HG02759 (cell line): ENCODE measurements around the gene USP15.

Experiments
- ATAC-seq: cut with Tn5 transposase; IDR thresholded peaks from one replicate; pipeline ENCODE4 v1.9.1; 2021; ENCODE audit warnings: mild to moderate bottlenecking, moderate library complexity; ENCODE audit not compliant: unreplicated experiment

The USP15 gene

GRCh38 chr12:62259993-62260732 is at the start of gene USP15:
Gene USP15 (plus strand): TSS chr12:62260404. CDS start chr12:62260415, 11 bp downstream.
- peak; percentile 85 for ATAC-seq

- ATAC-seq, result peak; percentile 74
Observed at GRCh38 chr12:62210422-62210821, 49.8 kb upstream of the USP15 start.

- ATAC-seq, result no peak
Observed at GRCh38 chr12:62211510-62211909, 48.7 kb upstream of the USP15 start.

- no peak for ATAC-seq
Observed at GRCh38 chr12:62214846-62215245, 45.4 kb upstream of the USP15 start.

DNA sequence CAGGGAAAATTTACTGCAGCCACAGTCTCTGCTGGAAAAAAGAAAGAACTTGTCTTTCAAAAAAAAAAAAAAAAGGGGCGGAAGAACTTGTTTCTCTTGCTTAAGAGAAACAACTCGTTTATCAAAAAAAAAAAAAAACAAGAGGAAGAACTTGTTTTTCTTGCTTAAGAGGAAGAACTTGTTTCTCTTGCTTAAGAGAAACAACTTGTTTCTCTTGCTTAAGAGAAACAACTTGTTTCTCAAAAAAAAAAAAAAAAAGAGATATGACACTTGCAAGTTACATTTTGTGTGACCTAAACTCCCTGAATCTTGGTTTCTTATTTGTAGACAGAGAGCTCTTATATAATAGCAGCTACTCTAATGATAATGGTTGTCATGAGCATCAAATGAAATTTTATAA is 44.7 kb upstream of the USP15 start:
- no peak for ATAC-seq

DNA sequence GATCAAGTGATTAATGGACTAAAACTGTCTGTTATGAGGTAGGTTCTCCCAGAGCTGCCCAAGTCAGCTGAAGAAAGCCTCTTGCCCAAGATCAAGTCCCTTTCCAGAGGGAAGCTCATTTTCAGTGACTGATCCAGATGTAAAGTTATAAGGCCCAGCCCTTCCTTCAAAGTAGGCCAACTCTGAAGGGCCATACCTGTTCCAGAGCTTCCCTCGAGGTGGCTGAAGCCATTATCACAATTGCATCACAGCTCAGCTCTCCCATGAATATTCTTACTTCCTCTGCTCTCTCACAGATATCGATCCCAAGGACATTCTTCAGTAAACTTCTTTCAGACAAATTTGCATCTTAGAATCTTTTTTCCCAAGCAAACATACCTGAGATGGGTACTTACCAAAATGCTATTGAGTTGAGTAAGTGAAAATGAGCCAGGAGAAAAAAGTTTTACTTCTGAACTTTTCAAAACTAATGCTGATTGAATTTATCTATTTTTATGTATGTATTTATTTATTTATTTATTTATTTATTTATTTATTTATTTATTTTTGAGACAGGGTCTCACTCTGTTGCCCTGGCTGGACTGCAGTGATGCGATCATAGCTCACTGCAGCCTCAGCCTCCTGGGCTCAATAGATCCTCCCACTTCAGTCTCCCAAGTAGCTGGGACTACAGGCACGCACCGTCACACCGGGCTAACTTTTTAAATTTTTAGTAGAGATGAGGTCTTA is 42.6 kb upstream of the USP15 start:
- no peak for ATAC-seq

DNA sequence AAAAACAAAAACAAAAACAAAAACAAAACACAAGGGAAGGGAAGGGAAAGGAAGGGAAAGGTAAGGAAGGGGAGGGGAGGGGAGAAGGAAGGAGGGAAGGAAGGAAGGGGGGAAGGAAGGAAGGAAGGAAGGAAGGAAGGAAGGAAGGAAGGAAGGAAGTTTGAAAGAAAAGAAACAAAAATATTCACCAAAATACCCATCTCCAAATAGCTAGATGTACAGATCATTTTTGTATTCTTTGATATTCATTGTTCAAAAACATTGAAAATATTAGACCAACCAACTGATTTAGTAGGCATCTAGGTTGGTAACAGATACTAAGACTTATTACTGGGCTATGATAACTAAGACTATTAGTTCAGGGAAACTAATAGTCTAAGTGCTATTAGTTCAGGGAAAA is 39.1 kb upstream of the USP15 start:
- ATAC-seq, result no peak

- ATAC-seq, result no peak
Observed at GRCh38 chr12:62224601-62225000, 35.6 kb upstream of the USP15 start.

- ATAC-seq, result no peak
Observed at GRCh38 chr12:62227091-62227490, 33.1 kb upstream of the USP15 start.

GRCh38 chr12:62230652-62231051 is 29.6 kb upstream of the USP15 start:
- ATAC-seq, result no peak

- no peak for ATAC-seq
Observed at GRCh38 chr12:62232143-62232729, 28.0 kb upstream of the USP15 start.

GRCh38 chr12:62233805-62234204 is 26.4 kb upstream of the USP15 start:
- ATAC-seq, result no peak

GRCh38 chr12:62239571-62239970 is 20.6 kb upstream of the USP15 start:
- ATAC-seq, result no peak

DNA sequence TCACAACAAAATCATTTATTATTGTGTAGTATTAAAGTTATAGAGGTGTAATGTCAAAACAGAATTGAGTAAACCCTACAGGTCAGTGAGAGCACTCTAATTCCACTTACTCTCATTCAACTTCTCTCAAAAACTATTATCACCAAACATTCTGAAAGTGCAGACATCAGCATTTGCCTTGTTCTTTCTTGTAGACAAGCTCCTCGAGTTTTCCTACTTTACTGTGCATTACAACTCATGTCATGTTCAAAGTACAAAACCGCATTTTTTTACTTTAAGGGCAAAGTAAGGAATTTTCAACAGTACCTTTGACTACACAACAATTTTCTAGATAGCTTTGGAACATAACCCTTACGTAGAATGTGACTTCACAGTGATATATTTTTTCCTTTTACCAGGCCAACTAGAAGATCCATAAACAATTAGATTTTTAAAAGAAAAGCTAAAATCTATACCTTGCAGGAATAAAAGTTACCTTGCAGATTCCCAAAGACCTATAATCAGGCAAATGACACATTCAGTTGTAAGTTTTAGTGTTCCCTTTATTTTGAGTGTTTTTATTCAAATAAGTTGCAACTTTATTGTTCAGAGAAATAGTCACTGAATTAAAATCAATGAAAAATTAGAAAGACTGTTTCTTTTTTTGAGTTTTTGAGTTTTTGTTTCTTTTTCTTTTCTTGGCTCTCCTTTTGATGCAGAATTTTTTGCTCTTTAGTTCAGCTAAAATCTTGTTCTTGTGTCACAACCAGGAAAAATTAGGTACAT is 12.7 kb upstream of the USP15 start:
- ATAC-seq, result no peak

DNA sequence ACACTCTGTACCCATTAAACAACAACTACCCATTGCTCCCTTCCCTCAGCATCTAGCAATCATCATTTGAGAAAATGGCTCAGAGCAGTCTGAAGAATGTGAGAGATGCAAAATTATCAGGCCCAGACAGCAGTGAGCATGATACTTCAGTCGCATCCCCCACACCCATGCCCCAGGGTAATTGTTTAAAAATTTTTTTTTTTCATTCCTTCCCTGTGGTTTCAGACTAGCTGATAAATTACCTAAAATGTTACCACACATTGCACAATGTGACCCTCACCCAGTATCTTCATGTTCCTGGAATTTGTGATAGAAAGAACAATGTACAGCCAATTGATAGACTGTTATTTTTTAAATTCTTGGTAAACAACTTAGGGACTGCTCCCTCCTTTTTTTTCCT is 11.3 kb upstream of the USP15 start:
- no peak for ATAC-seq

DNA sequence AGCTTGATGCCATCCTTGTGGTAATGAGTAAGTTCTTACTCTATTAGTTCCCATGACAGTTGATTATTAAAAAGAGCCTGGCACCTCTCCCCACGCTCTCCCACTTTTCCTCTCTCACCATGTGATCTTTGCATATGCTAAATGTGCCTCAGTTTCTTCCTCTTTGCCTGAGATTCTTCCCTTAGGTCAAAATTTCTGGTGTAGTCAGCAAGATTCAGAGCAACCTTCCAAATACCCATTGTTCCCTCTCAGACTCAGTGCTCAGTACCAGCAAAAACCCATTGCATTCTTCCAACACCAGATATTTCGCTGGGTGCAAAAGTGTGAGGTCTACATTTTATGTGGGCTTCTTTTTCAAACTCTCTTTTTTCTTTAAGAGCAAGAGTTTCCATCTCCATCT is 10.8 kb upstream of the USP15 start:
- no peak for ATAC-seq

GRCh38 chr12:62250671-62251608 is 9.3 kb upstream of the USP15 start:
- peak; percentile 94 for ATAC-seq

- peak; percentile 52 for ATAC-seq
Observed at GRCh38 chr12:62251609-62251958, 8.6 kb upstream of the USP15 start.

DNA sequence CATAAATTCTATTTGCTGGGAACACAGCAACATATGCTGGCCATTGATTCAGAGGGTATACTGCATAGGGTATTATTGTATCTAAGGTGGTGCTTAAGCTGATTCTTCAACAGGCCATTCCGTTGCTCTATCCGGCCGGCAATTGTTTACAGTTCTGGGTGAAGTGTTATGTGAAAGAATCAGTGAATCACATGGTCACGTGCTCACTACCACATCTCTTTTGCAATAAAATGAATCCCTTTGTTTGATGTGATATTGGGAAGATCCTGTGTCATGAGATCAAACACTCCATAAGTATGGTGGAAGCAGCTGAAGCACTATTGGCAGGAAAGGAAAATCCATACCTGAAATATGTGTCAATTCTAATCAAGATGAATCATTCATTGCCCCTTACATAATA is 7.6 kb upstream of the USP15 start:
- no peak for ATAC-seq

DNA sequence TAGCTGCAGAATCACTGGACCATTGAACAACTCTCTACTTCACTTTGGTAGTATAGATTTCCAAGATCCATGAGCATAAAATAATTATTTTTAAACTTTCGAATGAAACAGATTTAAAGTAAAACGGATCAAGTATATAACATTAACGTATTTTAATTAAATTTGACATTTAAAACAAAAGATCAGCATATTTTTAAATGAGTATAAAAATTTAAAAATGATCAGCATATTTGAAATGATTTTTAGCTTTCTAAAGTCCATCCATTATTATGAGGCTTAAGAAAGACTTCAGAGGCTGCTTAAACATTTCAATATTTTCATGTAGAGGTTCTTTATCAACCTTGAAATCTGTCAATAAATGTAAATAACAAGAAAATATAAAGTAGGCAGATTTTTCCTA is 5.2 kb upstream of the USP15 start:
- no peak for ATAC-seq
